Measurements from ENCODE around the gene LIM2. TPM values are rescaled to one million over a fixed set of nuclear protein-coding genes. Genes with fewer than 3 reads are reported as not detected.

The LIM2 gene
- total and polyA plus RNA-seq, 2 of the 8 experiments (the other 6 are each of a cell fraction or from before 2014, with no cell fraction given), result not detected

DNA sequence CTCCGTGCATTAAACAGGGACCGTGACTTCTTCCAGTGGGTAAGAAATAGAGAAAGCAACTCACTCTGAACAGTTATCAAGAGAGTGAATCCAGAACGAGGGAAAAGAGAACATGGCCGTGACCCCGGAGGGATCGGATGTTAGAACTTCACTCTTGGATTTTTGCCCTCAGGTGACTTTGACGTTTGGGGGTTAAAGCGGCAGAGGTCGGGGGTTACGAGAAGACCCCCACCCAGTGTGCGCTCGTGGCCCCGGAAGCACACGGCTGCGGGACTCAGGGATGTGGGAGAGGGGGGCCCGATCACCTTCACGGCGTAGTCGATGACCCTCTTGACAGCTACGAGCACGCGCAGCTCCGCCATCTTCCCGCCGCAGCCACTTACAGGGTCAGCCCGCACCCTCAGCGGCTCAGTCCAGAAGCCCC lies 21.8 kb downstream of the LIM2 start, which contains the start of gene ETFB:
ETFB (minus strand) TSS at position 424 of the 424 bp plus-strand sequence; CDS start at position 362, 62 bp downstream.
- Histone ChIP-seq H3K27ac (ENCODE audit: low read depth, low read length) (0 out of 2 replicates have a peak within 1 kb of the TSS, but pooled peaks have one; percentile 0), H2BK12ac (ENCODE audit: low read depth, low read length) (peak within 1 kb of the TSS; percentile 18; the same call in 1 of the 2 replicates), H2BK20ac (ENCODE audit: low read length) (no peak within 1 kb of the TSS), H3K56ac (replicated peaks; ENCODE audit: insufficient read length, low read depth, low read length) (peak within 1 kb of the TSS; percentile 79), H2BK5ac (ENCODE audit: low read depth, low read length) (peak within 1 kb of the TSS; percentile 91), H3K27me3 (replicated peaks in 1 of 4; ENCODE audit: control insufficient read depth in 3 of 4, extremely low read depth in 1 of 4, insufficient read depth in 3 of 4, low read length in 3 of 4) (no peaks in the 10 kb centered on the region), H4K20me1 (replicated peaks in 1 of 2; ENCODE audit: control insufficient read depth in 1 of 2, insufficient read depth in 2 of 2, low read length in 2 of 2) (no peaks in the 10 kb centered on the region), H3K36me3 (ENCODE audit: control insufficient read depth in 2 of 4, insufficient read depth in 4 of 4, low read length in 3 of 4) (no peaks in the 10 kb centered on the region), H3K4me1 (replicated peaks in 1 of 4; ENCODE audit: control insufficient read depth in 3 of 4, insufficient read depth in 4 of 4, low read length in 3 of 4) (peaks cover 2 to 18% (median 11%) of the 10 kb centered on the region in 4 experiments), H3K23ac (ENCODE audit: insufficient read length) (no peak within 1 kb of the TSS), H3K4me2 (ENCODE audit: insufficient read depth in 1 of 2, low read depth in 2 of 2, low read length in 2 of 2) (peak within 1 kb of the TSS; percentile 87 to 97), H3K79me2 (ENCODE audit: control insufficient read depth in 1 of 2, insufficient read depth in 2 of 2, low read length in 2 of 2) (no peaks in the 10 kb centered on the region), H4K91ac (replicated peaks; ENCODE audit: insufficient read length, low read length) (peak within 1 kb of the TSS; percentile 100), H4K8ac (ENCODE audit: extremely low read depth, insufficient read depth, low read length) (peak within 1 kb of the TSS; percentile 63), H3K18ac (ENCODE audit: extremely low read depth, low read length) (peak within 1 kb of the TSS; percentile 96), H3K9ac (replicated peaks in 1 of 4; ENCODE audit: extremely low read depth in 1 of 4, low read depth in 3 of 4, low read length in 3 of 4) (peak within 1 kb of the TSS; percentile 68 to 72 (median 68)), H4K5ac (ENCODE audit: insufficient read length, low read depth, low read length) (peak within 1 kb of the TSS; percentile 93), H3K4ac (replicated peaks; ENCODE audit: insufficient read length, low read depth, low read length) (peak within 1 kb of the TSS; percentile 89), H2BK120ac (replicated peaks; ENCODE audit: low read depth, low read length) (no peak within 1 kb of the TSS), H2AK5ac (ENCODE audit: low read depth, low read length) (no peak within 1 kb of the TSS), H3K14ac (ENCODE audit: insufficient read length) (peak within 1 kb of the TSS; percentile 74), H2AFZ (ENCODE audit: low read length) (peak within 1 kb of the TSS; percentile 89), H3K79me1 (ENCODE audit: low read depth, low read length) (no peaks in the 10 kb centered on the region), H2BK15ac (ENCODE audit: low read length) (0 out of 2 replicates have a peak within 1 kb of the TSS, but pooled peaks have one; percentile 46), H3K9me3 (ENCODE audit: insufficient read depth in 2 of 2, low read depth in 1 of 2, low read length in 1 of 2) (no peaks in the 10 kb centered on the region), H3K23me2 (ENCODE audit: low read depth, low read length) (peaks cover 18% of the 10 kb centered on the region), H3K4me3 (ENCODE audit: extremely low read depth in 1 of 4, insufficient read depth in 2 of 4, low read depth in 3 of 4, low read length in 4 of 4) (peak within 1 kb of the TSS; percentile 81 to 97 (median 90))
- whole genome bisulfite sequencing, 2 experiments (ENCODE audit: extremely low coverage in 1 of 2, insufficient coverage in 1 of 2, insufficient read length in 1 of 2, insufficient replicate concordance in 2 of 2, low coverage in 1 of 2, low lambda C conversion rate in 2 of 2, missing lambda C conversion rate in 1 of 2), result 6% methylated on average over 13 of the region's 27 CpGs; no CpG with 5 or more reads in 1 of the 2 experiments
- DNase-seq (ENCODE audit: low read depth in 1 of 2, low spot score in 2 of 2) (no peak), FAIRE-seq (no peak)
- CTCF ChIA-PET (ENCODE audit: partially characterized antibody), result interaction anchor here (0.8 to 3.5 kb wide), 7 partner anchors 23 to 55 kb away, joined by 3 to 14 read pairs (median 4); no protein-coding TSS in a partner anchor
- POLR2A ChIA-PET (ENCODE audit: partially characterized antibody), result interaction anchor here (0.8 to 2.9 kb wide), 6 partner anchors 17 to 208 kb away, joined by 3 to 13 read pairs (median 4); partner anchors contain the start of gene VSIG10L
- TF ChIP-seq KDM4A (IDR thresholded peaks at IDR 0.05; ENCODE audit: low read depth, low read length, severe bottlenecking) (peak; percentile 40), SUZ12 (IDR thresholded peaks at IDR 0.05; ENCODE audit: low read length) (no peak), PHF8 (conservative IDR thresholded peaks at IDR 0.05; ENCODE audit: low read depth, low read length) (0 out of 2 replicates have a peak, but pooled peaks have one; percentile 40), SIN3A (conservative IDR thresholded peaks at IDR 0.05 in 1 of 2, IDR thresholded peaks at IDR 0.05 in 1 of 2; ENCODE audit: low read depth in 1 of 2, low read length in 2 of 2) (peak; percentile 92; a peak in 3 of 4 replicates), CHD1 (IDR thresholded peaks at IDR 0.05; ENCODE audit: low read depth, low read length) (no peak), SAP30 (IDR thresholded peaks at IDR 0.05; ENCODE audit: insufficient read depth, insufficient replicate concordance, low read length) (peak; percentile 91), ASH2L (IDR thresholded peaks at IDR 0.05; ENCODE audit: low read length) (peak; percentile 71), POU5F1 (IDR thresholded peaks at IDR 0.05; ENCODE audit: low read depth, low read length) (no peak), YY1 (IDR thresholded peaks at IDR 0.05; ENCODE audit: low read depth, low read length) (peak; percentile 79; the same call in 1 of the 2 replicates)
- TF ChIP-seq, protein P1, sequence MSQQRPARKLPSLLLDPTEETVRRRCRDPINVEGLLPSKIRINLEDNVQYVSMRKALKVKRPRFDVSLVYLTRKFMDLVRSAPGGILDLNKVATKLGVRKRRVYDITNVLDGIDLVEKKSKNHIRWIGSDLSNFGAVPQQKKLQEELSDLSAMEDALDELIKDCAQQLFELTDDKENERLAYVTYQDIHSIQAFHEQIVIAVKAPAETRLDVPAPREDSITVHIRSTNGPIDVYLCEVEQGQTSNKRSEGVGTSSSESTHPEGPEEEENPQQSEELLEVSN (IDR thresholded peaks at IDR 0.05), result peak; percentile 75

All from H1 (cell line).